Activated CD8-positive, alpha-beta memory T cell treated with anti-CD3 and anti-CD28 coated beads for 48 hours (primary cell): ENCODE data around the gene TEDC2.

Experiments used
- DNase-seq, 3 experiments: peaks; one replicate each; pipeline ENCODE4 v3.0.0-alpha.2; 2020; ENCODE audit warnings: low read depth in 2 of 3, low spot score in 2 of 3

TEDC2 gene

GRCh38 chr16:2494616-2495015, 34.7 kb downstream of the TEDC2 start:
- no peak for DNase-seq

DNA sequence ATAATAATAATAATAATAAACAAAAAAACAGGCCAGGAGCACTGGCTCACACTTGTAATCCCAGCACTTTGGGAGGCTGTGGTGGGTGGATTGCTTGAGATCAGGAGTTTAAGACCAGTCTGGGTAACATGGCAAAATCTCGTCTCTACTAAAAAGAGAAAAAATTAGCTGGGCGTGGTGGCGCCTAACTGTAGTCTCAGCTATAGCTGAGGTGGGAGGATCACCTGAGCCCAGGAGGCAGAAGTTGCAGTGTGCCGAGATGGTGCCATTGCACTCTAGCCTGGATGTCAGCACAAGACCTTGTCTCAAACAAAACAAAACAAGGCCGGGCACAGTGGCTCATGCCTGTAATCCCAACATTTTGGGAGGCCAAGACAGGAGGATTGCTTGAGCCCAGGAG, 35.1 kb downstream of the TEDC2 start:
- no peak for DNase-seq

DNA sequence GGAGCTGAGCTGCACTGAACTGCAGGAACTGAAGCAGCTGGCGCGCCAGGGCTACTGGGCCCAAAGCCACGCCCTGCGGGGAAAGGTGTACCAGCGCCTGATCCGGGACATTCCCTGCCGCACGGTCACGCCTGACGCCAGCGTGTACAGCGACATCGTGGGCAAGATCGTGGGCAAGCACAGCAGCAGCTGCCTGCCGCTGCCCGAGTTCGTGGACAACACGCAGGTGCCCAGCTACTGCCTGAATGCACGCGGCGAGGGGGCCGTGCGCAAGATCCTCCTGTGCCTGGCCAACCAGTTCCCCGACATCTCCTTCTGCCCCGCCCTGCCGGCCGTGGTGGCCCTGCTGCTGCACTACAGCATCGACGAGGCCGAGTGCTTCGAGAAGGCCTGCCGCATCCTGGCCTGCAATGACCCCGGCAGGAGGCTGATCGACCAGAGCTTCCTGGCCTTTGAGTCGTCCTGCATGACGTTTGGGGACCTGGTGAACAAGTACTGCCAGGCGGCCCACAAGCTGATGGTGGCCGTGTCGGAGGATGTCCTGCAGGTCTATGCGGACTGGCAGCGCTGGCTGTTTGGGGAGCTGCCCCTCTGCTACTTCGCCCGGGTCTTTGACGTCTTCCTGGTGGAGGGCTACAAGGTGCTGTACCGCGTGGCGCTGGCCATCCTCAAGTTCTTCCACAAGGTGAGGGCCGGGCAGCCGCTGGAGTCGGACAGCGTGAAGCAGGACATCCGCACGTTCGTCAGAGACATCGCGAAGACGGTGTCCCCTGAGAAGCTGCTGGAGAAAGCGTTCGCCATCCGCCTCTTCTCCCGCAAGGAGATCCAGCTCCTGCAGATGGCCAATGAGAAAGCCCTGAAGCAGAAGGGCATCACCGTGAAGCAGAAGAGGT, 36.6 kb downstream of the TEDC2 start:
- DNase-seq: no peak

- DNase-seq: no peak
Observed at GRCh38 chr16:2497116-2497630, 37.3 kb downstream of the TEDC2 start.

DNA sequence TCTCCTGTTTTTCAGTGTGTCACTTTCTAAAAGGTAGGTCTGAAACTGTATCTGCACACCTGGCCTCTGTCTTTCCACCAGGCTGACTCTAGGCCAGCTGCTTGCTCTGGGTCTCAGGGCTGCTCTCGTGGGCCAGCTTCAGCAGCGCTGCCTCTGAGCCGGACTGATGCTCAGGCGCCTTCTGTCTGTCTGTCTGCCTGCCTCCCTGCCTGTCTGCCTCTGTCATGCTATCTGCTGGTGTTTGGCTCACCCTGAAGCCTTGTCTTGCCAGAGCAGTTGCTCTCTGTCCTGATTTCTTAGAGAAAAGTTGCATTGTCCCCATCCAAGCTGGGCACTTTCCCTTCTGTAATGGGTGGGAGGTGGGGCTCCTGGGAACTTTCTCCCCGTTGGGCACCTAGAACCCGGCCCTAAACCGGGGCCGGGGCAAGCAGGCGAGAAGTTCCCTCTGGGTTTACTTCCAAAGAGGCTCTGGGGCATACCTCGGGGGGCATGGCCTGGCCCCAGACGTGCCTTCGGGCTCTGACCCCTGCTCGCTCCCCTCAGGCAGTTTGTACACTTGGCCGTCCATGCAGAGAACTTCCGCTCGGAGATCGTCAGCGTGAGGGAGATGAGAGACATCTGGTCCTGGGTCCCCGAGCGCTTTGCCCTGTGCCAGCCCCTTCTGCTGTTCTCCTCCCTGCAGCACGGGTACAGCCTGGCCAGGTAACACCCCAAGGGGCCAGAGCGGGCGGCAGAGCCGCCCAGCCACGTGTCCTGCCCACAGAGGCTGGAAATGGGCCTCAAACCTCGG, 38.0 kb downstream of the TEDC2 start:
- DNase-seq: no peak

DNA sequence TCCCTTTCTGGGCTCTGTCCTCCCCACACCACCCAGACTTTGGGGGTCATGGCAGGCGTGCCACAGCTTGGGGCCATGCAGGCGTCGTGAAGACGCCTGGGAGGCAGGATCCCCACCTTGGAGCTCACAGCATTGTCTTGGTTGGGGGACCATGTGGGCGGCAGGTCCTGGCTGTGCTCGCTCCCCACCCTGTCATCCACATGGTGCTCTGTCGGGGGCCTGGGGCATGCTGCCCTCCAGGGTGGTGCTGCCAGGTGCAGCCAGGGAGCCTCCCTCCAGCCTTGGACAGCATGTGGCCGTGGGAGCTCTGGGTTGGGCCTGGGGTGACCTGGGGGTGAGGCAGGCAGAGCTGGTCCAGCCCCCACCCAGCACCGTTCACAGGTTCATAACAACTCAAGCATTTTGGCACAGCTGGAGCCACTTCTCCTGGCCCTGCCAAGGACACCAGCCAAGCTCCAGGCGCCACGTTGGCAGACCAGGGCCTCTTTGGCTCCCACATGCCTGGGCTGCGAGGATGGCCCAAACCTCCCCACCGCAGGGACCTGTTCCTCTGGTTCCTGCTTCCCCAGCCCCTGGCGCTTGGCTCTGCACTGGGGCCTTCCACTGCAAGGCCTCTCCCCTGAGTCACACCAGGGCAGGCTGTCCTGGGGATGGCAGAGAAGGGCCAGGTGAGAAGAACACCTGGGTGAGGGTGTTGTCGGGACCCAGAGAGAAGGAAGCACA, 38.8 kb downstream of the TEDC2 start:
- no peak for DNase-seq

DNA sequence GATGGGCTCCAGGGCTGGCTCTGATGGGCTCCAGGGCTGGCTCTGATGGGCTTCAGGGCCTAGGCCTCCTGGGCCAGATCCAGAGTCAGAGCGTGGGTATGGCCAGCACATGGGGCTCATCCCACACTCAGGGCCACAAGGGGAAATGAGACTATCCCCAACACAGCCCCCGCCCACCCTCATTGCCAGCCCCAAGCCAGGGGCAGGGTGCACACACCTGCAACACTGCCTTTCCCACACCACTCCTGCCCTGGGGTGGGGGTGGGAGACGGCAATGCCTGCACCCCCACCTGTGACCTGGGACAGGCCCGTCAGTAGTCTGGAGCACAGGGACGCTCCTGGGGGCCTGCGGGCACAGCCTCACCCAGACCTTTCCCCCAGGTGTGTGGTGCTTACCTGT, 39.5 kb downstream of the TEDC2 start:
- DNase-seq: no peak

DNA sequence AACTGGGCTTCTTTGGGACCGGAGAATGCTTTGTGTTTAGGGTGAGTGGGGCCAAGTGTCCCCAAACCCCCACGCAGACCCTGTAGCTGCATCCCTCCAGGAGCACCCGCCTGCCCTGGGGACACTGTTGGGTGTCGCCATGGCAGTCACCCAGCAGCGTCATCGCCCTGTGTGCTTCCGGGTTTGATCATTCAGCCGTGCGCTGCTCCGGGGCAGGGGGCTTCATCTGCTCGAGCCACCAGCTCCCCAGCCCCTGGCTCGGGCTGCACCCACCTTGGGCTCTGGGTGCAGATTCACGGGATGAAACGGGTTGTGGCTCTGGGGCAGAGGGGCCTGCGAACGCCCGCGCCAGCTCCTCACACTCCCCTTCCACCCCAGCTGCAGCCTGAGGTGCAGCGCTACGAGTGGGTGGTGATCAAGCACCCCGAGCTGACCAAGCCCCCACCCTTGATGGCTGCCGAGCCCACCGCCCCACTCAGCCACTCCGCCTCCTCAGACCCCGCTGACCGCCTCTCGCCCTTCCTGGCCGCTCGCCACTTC, 40.1 kb downstream of the TEDC2 start:
- DNase-seq: no peak

DNA sequence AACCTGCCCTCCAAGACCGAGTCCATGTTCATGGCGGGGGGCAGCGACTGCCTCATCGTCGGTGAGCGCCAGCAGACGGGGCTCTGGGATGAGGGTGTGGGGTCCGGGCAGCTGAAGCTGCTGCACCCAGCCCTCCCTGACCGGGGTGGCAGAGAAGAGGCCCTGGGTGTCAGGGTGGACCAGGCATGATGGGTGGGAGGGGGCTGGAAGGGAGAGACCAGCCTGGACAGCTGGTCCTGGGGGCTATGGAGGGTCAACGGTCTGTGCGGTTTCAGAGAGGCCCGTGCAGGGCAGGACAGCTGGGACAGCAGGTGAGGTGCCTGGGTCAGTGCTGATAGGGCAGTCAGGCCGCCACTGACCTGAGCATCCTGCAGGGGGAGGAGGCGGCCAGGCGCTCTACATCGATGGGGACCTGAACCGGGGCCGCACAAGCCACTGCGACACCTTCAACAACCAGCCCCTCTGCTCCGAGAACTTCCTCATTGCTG, 40.6 kb downstream of the TEDC2 start:
- DNase-seq: no peak

GRCh38 chr16:2500918-2501750, 41.2 kb downstream of the TEDC2 start:
- DNase-seq: peak; percentile 59 to 82 (median 74)

DNA sequence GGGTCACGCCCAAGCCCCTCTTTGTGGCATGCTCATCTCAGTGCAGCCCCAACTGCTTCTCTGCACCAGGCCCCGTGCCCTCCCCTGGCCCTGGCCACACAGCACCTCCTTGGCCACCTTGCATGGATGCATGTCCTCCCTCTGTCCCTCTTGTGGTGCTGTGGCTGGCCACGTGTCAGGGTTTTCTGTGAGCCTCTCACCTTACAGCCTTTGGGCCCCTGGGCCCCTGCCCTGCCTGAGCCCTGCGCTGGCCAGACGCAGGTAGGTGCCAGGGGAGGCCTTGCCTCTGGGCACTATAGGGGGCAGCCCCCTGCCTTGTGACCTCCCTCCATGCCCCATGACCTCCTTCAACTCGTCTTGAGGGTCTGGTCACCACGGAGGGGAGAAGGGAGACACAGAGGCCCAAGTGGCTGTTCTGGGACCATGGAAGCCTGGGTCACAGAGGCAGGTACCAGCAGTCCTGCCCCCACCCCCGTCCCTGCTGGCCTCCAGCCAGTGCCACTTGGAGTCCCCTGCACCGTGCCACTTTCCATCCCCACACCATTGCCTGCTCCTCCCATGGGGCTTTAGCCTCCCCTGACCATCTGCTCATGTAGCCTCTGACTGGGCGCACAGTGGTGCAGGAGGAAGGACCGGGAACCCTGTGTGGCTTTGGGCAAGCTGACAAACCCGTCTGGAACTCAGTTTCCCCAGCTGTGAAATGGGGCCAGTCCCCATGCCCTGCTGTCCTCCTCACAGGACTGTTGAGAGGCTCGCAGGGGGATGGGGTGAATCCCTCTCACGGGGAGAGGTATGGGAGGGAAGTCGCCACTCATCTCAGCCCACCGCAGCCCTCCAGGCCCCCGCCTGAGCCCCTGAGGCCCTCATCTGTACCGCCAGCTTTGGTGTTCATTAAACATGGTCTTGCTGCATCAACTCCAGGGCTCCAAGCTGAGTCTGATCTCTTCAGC, 42.3 kb downstream of the TEDC2 start:
- no peak for DNase-seq

DNA sequence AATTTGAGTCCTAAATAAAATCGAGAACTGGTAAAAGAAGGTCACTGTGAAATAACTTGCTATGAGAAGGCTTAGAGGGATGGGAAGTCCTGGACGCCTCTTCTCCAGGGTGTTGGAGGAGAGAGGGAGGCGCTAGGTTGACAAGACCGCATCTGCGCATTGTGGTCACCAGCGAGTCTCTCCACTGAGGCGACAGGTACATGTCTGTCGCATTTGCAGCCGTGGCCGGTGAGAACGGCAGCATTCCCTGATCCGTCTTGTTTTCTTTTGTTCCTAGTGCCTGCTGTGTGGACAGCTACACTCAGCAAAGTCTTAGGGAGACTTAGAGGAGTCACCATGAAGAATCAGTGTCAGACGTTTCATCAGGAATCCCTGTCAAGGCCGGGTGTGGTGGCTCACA, 45.8 kb downstream of the TEDC2 start:
- DNase-seq: no peak

- no peak for DNase-seq
Observed at GRCh38 chr16:2507052-2507659, 47.2 kb downstream of the TEDC2 start.

DNA sequence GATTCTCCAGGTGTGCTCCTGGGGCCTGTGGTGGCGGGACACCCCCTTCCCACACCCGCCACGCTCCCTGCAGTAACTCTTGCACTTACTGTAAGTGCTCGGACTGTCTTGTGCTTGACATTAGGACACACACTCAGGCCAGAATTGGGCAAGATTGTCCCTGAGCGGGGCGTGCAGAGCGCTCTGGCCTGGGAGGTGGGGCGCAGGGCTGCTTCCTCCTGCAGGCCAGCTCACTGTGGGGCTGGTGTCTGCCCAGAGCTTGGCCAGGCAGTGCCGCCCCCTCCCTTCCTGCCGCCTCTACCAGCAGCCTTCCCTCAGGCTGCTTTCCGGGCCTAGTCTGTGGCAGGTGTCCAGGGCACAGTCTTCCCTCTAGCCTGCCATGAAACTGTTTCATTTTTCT, 47.8 kb downstream of the TEDC2 start:
- no peak for DNase-seq

GRCh38 chr16:2508722-2509400, 49.0 kb downstream of the TEDC2 start:
- no peak for DNase-seq

DNA sequence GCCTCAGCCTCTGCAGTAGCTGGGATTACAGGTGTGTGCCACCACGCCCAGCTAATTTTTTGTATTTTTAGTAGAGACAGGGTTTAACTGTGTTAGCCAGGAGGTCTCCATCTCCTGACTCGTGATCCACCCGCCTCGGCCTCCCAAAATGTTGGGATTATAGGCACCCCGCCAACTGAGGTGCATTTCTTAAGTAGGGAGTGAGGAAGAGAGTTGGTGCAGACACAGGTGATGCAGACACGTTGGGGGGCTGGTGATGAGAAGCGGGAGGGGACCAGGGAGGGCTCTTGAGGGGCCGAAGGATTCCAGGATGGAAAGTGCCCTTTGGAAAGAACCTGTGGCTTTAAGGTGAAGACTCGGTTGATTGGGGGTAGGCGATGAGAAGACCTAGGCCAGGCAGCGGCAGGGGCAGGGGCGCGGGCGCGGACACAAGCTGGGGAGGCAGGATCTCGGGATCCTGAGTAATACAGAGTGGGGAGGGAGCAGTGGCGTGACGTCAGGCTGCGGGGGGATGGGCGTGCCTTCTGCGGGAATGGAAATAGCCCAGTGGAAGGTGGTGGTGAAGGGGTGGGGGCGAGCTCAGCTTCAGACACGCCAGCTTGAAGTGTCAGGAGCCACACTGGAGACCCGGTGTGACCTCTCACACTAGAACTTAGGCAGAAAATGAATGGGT, 51.4 kb downstream of the TEDC2 start:
- DNase-seq: no peak

GRCh38 chr16:2511996-2512734, 52.3 kb downstream of the TEDC2 start:
- no peak for DNase-seq
